Measurements from ENCODE around the gene INTS2.
A peak's percentile ranks its signal among the peaks of the same experiment; 100 is the strongest.

The INTS2 gene, protein sequence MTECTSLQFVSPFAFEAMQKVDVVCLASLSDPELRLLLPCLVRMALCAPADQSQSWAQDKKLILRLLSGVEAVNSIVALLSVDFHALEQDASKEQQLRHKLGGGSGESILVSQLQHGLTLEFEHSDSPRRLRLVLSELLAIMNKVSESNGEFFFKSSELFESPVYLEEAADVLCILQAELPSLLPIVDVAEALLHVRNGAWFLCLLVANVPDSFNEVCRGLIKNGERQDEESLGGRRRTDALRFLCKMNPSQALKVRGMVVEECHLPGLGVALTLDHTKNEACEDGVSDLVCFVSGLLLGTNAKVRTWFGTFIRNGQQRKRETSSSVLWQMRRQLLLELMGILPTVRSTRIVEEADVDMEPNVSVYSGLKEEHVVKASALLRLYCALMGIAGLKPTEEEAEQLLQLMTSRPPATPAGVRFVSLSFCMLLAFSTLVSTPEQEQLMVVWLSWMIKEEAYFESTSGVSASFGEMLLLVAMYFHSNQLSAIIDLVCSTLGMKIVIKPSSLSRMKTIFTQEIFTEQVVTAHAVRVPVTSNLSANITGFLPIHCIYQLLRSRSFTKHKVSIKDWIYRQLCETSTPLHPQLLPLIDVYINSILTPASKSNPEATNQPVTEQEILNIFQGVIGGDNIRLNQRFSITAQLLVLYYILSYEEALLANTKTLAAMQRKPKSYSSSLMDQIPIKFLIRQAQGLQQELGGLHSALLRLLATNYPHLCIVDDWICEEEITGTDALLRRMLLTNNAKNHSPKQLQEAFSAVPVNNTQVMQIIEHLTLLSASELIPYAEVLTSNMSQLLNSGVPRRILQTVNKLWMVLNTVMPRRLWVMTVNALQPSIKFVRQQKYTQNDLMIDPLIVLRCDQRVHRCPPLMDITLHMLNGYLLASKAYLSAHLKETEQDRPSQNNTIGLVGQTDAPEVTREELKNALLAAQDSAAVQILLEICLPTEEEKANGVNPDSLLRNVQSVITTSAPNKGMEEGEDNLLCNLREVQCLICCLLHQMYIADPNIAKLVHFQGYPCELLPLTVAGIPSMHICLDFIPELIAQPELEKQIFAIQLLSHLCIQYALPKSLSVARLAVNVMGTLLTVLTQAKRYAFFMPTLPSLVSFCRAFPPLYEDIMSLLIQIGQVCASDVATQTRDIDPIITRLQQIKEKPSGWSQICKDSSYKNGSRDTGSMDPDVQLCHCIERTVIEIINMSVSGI

DNA sequence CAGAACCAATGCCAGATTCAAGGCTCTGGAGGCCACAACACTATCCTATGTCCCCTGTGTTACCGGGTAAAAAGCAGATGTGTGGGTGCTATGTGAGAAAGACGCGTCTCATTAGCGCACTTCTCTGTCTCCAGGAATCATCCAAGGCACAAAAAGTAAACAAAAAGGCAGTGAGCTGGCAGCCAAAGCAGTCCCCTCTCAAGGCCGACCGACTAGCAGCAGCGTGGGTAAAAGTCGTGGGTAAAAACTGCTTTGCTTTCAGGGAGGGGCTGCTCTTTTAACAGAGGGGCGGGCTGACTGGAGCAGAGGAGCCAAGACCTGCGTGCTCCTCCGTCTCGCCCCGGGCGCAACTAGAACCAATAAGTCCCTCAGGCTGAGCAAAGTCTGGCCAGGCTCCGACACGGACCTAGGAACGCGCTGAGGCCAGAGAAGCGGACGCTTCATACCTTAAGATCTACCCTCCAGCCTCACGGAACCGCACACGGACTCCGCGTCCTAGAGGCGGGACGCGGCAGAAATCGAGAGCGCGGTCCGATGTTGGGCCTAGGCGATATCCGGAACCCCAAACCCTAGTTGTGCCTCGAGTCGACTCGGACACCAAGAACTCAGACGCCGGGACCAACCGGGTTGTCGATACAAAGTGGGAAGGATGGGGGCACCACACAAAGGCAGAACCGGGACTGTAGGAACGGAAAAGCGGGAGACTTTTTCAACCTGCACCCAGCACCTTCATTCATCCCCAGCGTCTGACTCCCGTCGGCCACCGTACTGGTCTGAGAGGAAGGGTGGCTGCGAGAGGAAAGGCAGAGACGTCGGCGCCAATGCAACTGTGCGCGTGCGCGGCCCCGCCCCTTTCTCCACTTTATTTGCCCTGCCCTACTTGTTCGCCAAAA, at the start of gene INTS2:
INTS2 (minus strand) TSS at position 775 of the 893 bp plus-strand sequence. CDS start 1,338 bp downstream, outside the sequence.
- TF ChIP-seq, protein P1, sequence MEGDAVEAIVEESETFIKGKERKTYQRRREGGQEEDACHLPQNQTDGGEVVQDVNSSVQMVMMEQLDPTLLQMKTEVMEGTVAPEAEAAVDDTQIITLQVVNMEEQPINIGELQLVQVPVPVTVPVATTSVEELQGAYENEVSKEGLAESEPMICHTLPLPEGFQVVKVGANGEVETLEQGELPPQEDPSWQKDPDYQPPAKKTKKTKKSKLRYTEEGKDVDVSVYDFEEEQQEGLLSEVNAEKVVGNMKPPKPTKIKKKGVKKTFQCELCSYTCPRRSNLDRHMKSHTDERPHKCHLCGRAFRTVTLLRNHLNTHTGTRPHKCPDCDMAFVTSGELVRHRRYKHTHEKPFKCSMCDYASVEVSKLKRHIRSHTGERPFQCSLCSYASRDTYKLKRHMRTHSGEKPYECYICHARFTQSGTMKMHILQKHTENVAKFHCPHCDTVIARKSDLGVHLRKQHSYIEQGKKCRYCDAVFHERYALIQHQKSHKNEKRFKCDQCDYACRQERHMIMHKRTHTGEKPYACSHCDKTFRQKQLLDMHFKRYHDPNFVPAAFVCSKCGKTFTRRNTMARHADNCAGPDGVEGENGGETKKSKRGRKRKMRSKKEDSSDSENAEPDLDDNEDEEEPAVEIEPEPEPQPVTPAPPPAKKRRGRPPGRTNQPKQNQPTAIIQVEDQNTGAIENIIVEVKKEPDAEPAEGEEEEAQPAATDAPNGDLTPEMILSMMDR (IDR thresholded peaks at IDR 0.05; ENCODE audit: insufficient read depth, missing control alignments): no peak
- no peak for FAIRE-seq
- DNase-seq (ENCODE audit: insufficient read length, low spot score): peak; percentile 88

DNA sequence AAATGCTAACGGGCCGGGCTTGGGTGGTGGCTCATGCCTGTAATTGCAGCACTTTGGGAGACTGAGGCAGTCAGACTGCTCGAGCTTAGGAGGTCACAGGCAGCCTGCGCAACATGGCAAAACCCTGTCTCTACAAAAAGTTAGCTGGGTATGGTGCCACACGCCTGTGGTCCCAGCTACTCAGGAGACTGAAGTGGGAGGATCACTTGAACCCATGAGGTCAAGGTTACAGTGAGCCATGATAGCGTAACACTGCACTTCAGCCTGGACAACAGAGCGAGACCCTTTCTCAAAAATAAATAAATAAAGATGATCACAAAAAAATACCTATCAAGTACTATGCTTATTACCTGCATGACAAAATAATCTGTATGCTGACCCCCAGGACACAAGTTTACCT, 46.3 kb upstream of the INTS2 start:
- no peak for FAIRE-seq
- TF ChIP-seq, protein P1 (IDR thresholded peaks at IDR 0.05; ENCODE audit: insufficient read depth, missing control alignments): no peak
- no peak for DNase-seq (ENCODE audit: insufficient read length, low spot score)

DNA sequence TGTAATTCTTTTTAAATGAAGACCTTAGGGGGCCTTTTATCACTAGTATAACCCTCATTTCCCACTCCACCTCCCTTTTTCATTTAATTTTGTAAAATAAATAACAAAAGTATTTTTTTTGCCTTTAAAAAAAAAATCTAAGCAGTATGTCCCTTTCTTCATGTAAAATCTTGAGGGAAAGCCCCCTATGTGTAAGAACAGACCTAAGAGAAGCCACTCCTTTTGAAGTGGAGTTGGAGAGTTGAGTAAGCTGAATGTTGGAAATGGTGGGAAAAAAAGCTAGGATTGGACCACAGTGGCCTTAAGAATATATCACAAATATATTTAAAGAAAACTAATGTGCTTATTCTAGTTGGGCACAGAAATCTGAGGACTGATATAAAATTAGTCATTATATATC, 44.5 kb upstream of the INTS2 start:
- TF ChIP-seq, protein P1 (IDR thresholded peaks at IDR 0.05; ENCODE audit: insufficient read depth, missing control alignments): no peak
- FAIRE-seq: no peak
- no peak for DNase-seq (ENCODE audit: insufficient read length, low spot score)

DNA sequence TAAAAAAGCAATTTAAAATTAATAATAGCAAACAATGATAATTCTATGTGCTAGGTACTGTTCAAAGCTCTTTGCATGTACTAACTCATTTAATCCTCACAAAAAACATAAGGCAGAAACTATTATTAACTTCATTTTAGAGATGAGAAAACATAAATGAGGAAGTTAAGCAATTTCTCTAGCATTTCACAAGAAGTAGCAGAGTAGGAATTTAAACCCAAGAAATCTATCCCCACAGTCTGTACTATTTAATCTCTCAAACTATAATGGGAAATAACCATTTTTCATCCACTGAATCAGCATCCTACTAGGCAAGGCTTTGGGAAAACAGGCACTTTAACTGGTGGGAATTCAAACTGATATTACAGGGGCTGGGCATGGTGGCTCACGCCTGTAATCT, 42.2 kb upstream of the INTS2 start:
- FAIRE-seq (no peak), DNase-seq (ENCODE audit: insufficient read length, low spot score) (no peak)
- TF ChIP-seq, protein P1 (IDR thresholded peaks at IDR 0.05; ENCODE audit: insufficient read depth, missing control alignments): no peak

DNA sequence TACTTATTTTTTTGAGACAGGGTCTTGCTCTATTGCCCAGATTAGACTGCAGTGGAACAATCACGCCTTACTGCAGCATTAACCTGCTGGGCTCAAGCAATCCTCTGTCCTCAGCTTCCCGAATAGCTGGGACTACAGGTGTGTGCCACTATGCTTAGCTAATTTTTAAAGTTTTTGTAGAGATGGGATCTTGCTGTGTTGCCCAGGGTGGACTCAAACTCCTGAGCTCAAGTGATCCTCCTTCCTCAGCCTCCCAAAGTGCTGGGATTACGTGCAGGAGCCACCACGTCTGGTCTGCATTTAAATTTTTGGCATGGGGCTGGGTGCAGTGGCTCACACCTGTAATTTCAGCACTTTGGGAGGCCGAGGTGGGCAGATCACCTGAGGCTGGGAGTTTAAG, 41.0 kb upstream of the INTS2 start:
- DNase-seq (ENCODE audit: insufficient read length, low spot score) (no peak), FAIRE-seq (no peak)
- TF ChIP-seq, protein P1 (IDR thresholded peaks at IDR 0.05; ENCODE audit: insufficient read depth, missing control alignments): no peak

DNA sequence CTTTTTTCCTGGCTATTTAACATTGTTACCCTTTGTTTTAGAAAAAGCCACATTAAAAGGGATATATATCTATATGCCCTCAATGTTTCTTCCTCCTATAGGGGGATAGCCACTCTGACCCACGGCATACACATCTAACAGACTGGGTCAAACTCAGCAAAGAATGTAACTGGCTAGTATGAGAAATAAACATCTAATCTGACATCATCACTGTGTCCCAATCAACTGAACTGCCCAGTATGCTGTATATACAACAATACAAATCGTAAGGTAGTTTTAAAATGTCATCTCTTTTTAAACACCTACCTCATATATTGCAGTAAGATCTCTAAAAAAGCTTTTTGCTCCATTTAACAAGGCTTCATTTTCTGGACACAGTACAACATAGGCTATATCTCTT, 39.9 kb upstream of the INTS2 start:
- TF ChIP-seq, protein P1 (IDR thresholded peaks at IDR 0.05; ENCODE audit: insufficient read depth, missing control alignments): no peak
- FAIRE-seq: no peak
- no peak for DNase-seq (ENCODE audit: insufficient read length, low spot score)

All from D721Med (cell line).